Pons (tissue), 1 donor: ENCODE data around the gene NDUFS1.
"Not testable (repeated sequence)": the region's sequence is repeated elsewhere in the genome, so short reads cannot be mapped to it uniquely, and the experiment has no call there.

Experiments
- DNase-seq: peaks from one replicate; pipeline ENCODE4 v3.0.0-alpha.2; 2016; ENCODE audit warnings: low spot score

Gene NDUFS1

DNA sequence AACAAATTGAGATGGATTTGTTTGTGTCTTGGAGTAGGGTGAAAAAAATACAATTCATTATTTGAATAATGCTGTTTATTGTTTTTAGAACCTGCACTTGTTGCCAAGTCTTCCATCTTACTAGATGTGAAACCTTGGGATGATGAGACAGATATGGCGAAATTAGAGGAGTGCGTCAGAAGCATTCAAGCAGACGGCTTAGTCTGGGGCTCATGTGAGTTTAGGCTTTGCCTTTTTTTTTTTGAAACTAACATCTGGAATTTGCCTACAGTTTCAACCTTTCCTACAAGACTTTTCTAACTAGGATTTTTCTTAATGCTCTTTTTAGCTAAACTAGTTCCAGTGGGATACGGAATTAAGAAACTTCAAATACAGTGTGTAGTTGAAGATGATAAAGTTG, 3.2 kb upstream of the NDUFS1 start:
- DNase-seq: not testable (repeated sequence)

DNA sequence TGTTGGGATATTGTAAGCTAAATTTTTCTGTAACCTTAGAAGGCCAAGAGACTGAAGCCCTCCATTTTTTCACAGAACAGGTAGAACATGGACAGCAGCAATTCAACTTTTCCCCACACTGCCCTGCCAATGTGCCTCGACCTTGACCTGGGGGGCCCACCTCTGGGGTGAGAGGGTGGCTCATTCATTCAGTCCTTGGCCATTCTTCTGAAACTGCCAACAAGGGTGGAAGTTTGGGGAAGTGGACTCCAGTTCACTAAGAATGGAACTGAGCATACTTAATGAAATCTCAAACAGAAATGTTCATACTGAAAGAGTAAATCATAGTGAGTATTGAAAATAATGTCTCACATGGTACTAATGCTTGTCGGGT, 1.5 kb upstream of the NDUFS1 start:
- no peak for DNase-seq

DNA sequence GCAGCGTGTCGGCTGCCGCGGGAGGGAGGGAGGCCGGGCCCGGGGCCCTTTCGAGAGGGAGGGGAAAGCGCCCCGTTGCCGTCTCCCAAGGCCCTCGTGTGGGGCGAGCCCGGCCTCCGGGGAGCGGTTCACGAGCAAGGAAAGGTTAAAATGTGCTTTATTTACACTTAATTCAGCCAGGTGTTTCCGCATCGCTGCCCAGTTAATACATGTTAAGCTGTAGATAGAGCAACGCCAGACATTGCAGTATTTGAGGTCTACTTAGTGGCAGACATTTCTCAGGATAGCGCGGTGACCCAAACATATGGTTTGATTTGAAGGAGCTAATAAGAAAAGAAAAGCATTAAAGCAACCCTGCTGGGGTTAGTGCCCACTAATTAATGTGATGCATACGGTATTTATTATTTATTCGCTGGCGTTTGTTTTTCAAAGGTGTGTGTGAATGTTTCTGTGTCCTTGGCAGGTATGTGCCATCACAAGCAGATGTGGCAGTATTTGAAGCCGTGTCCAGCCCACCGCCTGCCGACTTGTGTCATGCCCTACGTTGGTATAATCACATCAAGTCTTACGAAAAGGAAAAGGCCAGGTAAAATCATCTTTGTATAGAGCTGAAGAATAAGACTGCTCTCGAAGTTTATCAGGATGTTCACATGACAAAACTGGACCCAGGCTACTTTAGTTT, 1.0 kb upstream of the NDUFS1 start:
- DNase-seq: no peak

DNA sequence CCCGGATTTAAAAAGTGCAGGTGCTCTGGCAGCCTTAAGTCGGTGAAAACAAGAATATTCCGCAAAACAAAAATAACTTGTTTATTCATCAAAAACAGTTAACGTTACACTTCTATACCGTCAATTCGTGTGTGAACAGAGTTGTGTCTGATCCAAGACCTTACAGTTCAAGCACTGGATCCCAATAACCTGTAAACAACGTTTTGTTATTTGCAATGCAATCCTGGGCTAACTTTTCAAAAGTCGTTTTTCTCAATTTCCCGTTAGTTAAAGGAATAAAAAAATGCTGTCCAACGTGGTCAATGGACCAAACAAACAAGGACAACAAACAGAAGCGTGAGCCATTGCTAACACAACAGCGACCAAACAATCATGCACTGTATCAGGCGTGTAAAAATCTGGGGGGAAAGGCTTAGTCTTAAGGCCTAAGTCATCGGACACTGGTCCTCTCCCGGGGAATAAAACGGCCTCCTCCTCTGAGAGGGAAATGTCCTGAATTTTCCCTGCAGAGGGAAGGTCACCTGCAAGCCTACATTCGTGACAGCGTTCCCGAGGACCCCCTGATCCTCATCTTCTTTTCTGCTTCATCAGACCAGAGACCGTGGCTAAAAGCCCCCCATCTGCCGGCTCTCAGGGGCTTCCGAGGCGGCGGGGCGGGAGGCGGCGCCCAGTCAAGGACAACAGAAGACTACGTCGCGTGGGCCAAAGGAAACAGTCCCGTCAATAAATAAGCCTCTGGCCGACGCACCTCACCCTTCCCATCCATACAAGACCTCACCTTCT, 490 bp downstream of the NDUFS1 start:
- peak; percentile 44 for DNase-seq

DNA sequence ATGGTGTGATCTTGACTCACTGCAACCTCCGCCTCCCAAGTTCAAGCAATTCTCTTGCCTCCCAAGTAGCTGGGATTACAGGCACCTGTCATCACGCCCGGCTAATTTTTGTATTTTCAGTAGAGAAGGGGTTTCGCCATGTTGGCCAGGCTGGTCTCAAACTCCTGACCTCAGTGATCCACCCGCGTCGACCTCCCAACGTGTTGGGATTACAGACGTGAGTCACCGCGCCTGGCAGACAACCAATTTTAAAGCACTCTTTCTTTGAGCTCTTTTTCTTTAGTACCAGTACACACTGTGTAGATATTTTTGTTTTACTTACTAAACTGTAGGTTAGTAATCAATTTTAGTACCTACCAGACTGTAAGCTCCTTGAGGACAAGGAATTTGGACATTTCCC, 2.2 kb downstream of the NDUFS1 start:
- not testable (repeated sequence) for DNase-seq

DNA sequence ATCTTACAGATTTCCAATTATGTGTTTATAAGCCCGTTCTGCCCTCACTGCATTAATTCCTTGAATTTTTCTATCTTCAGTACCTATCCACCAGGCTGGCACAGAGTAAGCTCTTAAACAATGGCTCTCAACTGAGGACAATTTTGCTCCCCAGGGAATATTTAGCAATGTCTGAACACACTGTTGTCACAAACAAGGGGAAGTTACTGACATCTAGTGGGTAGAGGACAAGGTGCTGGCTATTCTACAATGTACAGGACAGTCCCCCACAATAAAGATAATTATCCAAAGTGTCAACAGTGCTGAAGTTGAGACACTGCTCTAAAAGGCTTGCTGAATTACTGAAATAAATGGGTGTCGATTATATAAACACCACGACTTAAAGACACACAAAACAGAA, 5.0 kb downstream of the NDUFS1 start:
- no peak for DNase-seq

DNA sequence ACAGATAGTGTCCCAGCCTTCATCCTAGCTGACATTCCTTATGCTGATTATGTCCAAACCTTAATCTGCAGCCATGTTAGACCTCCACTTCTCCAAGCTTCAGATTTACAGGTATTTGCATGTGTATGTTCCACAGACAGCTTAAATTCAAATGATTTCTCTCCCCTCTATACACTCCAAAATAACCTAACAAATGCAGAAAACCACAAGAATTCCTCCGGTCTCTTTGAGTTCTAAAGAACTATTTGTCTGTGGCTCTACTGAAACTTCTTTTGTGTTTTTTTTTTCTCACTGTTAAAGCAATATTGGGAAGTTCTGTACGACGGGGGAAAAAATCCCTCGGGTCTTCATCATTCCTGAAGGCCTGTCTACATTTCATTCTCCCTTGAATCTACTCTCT, 8.6 kb downstream of the NDUFS1 start:
- no peak for DNase-seq

DNA sequence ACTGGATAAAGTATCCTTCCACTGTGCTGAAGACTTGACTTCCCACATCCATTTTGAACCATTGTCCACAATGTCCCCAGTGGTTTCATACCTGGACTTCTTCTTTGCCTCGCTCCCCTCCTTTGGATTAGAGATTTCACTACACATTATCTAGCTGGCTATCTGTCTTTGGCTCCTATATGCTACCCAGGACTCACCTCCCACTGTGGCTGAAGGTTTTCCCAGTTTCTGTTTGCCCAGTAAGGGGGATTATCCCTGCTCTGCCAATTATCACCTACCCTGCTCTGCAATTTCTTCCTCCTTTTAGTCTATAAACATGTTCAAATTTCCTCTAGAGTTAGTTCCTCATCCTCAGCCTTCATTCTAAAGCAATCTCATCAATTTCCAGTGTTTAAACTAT, 9.1 kb downstream of the NDUFS1 start:
- DNase-seq: no peak

DNA sequence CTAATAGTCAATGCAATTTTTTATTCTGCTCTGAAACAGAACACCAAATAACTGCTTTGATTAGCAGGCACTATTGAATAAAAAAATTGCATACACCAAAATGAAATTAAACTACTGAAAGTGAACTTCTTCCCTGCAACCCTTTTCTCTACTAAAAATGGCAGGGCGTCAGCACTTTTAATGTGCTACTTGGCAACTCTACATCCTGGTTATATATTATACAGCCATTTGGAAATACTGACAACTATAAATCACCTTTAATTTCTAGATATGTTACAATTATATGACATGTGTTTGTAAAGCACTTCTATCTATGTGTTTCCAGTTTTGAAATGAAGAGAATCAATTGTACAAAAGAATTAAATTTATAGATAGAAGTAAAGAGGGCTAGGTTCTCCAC, 9.9 kb downstream of the NDUFS1 start:
- DNase-seq: no peak

DNA sequence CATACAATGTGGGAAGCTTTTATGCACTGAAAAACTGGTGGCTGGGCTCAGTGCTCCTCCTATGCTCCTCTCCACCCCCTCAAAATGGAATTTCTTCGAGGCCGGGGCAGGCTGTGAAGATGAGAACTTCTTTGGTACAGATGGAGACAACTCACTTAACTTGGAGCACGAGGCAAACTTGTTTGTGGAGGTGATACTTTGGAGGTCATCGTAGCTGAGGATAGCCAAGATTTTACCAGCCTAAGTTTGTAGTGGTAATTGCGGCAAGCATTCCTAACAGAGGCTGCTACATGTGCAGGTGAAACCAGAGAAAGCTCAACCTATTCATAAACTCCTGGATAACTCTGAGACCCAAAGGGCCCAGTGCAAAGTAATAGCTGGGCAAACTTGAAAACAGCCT, 13.6 kb downstream of the NDUFS1 start:
- no peak for DNase-seq

DNA sequence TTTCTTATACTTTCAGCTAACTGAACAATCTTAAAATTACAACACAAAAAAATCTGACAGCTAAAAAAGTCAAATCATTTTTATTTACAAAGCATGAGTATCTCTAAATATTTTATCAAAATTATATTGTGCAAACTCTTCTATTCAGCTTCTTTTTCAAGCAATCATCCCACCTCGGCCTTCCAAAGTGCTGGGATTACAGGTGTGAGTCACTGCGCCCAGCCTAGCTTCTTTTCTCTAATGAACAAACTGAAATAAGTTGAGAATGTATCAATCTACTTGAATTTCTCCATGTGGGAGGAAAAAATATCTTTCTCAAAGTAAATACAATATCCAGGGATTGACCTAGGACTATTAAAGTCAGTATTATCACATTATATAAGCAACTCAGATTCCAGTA, 14.9 kb downstream of the NDUFS1 start:
- no peak for DNase-seq

DNA sequence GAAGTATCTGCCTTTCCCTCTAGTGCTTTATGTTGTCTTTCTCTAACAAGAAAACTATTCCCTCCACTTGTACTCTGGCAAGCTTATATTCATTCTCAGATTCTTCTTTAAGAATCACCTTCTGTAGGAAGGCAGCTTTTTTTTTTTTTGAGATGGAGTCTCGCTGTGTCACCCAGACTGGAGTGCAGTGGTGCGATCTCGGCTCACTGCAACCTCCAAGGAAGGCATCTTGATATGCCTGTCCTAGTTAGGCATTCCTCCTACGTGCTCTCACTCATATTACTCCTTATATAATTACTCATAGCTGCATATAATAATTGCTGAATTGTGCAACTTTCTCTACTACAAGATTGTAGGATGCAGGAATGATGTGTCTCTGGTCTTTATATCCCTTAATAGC, 15.8 kb downstream of the NDUFS1 start:
- no peak for DNase-seq

DNA sequence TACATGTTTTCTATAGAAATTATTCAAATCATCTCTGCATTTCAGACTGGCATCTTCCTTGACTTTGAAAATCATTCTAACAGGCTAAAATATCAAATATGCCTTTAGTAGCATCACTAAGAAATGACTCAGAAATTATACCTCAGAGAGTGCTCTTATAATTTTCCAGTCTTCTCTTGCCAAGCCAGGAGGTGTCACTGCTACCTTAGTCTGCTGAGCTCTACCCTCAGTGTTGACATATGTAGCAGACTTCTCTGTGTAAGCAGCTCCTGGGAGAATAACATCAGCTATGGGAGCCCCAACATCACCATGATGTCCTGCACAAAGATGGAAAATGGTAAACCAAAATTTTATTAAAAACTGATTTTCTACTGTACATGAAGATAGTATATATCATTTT, 31.6 kb downstream of the NDUFS1 start:
- no peak for DNase-seq

DNA sequence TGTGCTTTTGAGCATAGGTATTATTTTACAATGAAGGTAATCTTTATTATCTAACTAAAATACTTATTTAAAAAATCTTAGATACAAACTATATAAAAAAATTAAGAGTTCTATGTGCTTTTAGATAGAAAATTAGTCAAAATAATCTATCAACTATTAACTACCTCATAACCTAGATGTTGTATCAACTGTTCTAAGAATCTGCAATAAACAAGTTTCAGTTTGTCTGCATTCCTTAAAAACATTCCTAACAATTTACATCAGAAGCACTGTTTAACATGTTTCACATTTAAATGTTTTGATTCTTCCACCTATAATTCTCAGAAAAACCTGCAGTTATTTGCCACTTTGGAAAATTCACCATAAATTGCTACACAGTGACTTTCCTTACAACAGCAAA, 33.3 kb downstream of the NDUFS1 start:
- no peak for DNase-seq

DNA sequence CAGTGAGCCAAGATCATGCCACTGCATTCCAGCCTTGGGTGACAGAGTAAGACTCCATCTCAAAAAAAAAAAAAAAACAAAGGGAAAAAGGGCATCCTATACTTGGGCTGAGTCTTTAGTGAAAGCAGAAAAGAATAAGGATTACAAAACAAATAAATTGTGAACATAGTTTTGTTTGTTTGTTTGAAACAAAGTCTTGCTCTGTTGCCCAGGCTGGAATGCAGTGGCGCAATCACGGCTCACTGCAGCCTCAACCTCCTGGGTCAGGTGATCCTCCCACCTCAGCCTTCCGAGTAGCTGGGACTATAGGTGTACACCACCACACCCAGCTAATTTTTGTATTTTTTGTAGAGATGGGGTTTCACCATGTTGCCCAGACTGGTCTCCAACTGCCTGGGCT, 36.7 kb downstream of the NDUFS1 start:
- not testable (repeated sequence) for DNase-seq

DNA sequence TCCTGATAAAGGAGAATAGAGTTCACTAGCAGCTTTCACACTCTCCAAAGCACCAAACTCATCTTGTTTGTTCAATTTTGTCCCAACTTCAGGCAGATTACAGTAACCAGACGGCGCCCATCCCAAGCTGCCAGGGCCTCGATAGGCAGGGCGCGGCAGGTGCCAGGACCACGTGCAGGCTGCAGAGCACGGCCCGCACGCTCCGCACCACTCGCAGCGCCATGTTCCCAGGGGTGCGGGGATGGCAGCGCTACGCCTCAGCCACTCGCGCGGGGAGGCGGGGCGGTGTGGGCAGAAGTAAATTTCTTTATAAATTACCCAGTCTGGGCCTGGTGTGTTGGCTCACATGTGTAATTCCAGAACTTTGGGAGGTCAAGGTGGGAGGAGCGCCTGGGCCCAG, 43.0 kb downstream of the NDUFS1 start:
- no peak for DNase-seq

DNA sequence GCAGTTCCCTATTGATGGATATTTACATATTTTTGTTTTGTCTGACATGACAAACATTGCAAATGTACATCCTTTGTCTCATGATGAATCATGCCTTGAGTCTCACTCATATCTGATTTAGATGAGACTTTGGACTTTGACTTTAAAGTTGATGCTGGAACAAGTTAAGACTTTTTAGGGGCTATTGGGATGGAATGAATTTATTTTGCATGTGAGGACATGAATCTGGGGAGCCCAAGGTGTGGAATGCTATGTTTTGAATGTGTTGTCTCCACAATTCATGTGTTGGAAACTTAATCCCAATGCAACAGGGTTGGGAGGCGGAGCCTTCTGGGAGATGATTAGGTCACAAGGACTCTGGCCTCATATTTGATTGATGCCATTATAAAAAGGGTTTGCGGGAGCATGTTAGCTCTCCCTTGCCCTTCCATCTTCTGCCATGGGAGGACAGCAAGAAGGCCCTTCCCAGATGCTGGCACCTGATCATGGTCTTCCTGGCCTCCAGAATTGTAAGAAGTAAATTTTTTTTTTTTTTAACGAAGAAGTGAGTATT, 44.1 kb downstream of the NDUFS1 start:
- DNase-seq: no peak

DNA sequence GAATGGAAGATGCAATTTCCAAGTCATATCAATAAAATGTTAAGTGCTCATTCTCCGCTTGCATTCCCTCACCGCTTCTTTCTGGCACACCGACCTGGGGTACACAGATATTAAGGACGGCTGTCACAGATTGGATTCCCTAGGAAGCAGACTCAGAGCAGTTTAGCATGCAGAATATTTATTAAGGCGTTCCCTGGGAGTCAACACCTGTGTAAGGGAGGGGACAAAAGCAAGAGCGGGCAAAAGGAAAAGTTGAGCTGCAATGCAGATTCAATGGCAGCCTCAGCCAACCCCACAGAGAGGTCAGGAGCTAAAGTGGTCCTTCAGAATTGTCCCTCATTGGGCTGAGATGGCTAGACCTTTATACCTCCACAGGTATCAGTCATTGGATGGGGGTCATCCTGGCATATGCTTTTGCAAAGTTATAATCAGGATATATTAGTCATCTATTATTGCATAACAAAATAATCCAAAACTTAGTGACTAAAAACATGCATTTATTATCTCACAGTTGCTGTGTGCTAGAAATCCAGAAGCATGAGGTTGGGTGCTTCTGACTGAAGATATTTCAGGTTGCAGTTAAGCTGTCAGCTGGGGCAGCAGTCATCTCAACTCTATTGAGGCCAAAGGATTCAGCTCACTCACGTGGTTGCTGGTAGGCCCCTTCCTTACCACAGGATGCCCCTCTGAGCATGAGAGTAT, 46.2 kb downstream of the NDUFS1 start:
- DNase-seq: no peak

DNA sequence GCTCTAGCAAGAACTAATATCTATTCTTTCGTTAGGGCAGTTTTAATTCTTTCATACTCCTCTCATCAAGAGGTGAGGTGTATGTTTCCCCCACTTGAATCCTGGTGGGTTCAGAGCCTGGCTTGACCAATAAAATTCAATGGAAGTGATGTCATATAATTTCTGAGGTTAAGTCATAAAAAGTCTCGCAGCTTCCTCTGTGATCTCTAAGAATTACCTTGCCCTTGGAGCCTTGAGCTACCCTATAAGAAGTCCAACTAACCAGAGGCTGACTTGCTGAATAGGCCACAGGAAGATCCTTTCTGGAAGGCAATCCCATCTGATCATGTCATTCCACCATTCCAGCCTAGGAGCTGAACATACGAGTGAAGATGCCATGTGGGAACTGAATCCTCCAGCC, 47.1 kb downstream of the NDUFS1 start:
- no peak for DNase-seq

DNA sequence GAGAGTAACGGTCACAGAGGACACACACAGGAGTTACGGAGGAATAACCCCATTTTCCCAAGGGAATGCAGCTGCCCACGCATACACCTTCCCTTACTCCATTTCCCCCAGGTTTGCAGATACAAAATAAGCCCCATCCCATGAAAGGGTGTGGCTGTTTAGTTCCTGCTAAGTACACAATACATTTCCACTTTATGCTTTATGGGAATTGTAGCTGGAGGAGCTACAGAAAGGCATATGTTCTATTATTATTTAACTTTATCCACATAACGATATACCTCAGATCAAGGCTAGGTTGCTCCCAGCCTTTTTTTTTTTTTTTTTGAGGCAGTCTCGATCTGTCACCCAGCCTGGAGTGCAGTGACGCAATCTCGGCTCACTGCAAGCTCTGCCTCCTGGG, 50.5 kb downstream of the NDUFS1 start:
- no peak for DNase-seq

DNA sequence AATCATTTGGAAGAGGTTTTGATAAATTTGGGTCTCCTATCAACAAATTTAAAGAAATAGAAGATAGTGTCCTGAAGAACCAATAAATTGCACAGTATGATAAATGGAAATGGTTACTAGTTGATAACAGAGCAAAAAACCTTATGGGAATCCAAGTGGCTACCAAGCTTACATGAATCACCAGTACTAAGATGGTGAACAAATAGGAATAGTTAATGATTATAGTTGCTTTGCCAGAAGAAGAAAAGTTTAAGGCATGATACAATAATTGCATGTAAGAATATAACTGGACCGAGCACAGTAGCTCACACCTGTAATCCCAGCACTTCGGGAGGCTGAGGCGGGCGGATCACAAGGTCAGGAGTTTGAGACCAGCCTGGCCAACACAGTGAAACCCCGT, 53.7 kb downstream of the NDUFS1 start:
- DNase-seq: no peak

DNA sequence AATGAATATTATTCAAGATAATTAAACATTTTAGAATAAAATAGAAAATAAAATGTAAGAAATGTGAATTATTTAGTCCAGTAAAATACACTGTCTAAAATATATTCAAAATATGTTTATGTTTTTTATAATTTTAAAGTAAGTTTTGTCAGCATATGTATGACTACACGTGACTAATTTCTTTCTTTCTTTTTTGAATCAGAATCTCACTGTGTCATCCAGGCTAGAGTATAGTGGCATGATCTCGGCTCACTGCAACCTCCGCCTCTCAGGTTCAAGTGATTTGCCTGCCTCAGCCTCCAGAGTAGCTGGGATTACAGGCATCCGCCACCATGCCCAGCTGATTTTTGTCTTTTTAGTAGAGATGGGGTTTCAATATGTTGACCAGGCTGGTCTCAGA, 54.2 kb downstream of the NDUFS1 start:
- no peak for DNase-seq

DNA sequence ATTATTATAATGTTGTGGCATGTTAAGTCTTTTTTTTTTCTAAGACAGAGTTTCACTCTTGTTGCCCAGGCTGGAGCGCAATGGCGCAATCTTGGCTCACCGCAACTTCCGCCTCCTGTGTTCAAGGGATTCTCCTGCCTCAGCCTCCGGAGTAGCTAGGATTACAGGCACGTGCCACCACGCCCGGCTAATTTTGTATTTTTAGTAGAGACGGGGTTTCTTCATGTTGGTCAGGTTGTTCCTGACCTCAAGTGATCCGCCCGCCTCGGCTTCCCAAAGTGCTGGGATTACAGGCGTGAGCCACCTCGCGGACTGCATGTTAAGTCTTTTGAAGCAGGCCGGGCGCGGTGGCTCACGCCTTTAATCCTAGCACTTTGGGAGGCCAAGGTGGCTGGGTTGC, 60.4 kb downstream of the NDUFS1 start:
- DNase-seq: not testable (repeated sequence)
